Esophagus muscularis mucosa (tissue), 4 donors: ENCODE measurements around the gene YTHDC2.

Experiments
- CTCF ChIP-seq, 3 experiments: fragments of 200-600 bp in 2 of 3; fragments of 450-650 bp in 1 of 3; sonication (generic) in 2 of 3; IDR thresholded peaks; one replicate each; pipeline ENCODE4 v1.5.1; 2017 to 2019; ENCODE audit warnings: antibody characterized with exemption in 3 of 3, mild to moderate bottlenecking in 2 of 3, moderate library complexity in 1 of 3
- EP300 ChIP-seq: sonication (generic); formaldehyde crosslinking; IDR thresholded peaks from one replicate; pipeline ENCODE4 v1.6.1; 2017; ENCODE audit warnings: antibody characterized with exemption
- POLR2A ChIP-seq: fragments of 450-650 bp; IDR thresholded peaks from one replicate; pipeline ENCODE4 v1.6.1; 2017; ENCODE audit warnings: antibody characterized with exemption, moderate library complexity, mild to moderate bottlenecking, low read depth

- TF ChIP-seq CTCF (IDR thresholded peaks at IDR 0.05) = no peak
- no peak for TF ChIP-seq EP300
- TF ChIP-seq POLR2A = no peak
These were observed 7.4 kb downstream of the YTHDC2 start for GRCh38 chr5:113520899-113521298.
